ENCODE measurements around the gene ZNF823. TPM values are rescaled to one million over a fixed set of nuclear protein-coding genes. Genes with fewer than 3 reads are reported as not detected.

ZNF823 gene
- total and polyA plus RNA-seq, 2 of the 13 experiments (the other 11 are each of a cell fraction or from before 2014, with no cell fraction given), result 5.7 to 11.7 TPM

- TF ChIP-seq HNRNPH1 (optimal IDR thresholded peaks at IDR 0.05; ENCODE audit: low read depth, low read length) (no peak), STAT5B (CRISPR knock-in tag; IDR thresholded peaks at IDR 0.05) (no peak), NR2F2 (IDR thresholded peaks at IDR 0.05; ENCODE audit: borderline replicate concordance, low read depth) (no peak), CBX1 (IDR thresholded peaks at IDR 0.05; ENCODE audit: low read depth) (peak; percentile 19), ZNF280D (CRISPR knock-in tag; IDR thresholded peaks at IDR 0.05) (0 out of 2 replicates have a peak, but pooled peaks have one; percentile 74), ZNF513 (CRISPR knock-in tag; conservative IDR thresholded peaks at IDR 0.05) (no peak), RFXANK (CRISPR knock-in tag; IDR thresholded peaks at IDR 0.05) (no peak), MAFK (conservative IDR thresholded peaks at IDR 0.05 in 1 of 2, IDR thresholded peaks at IDR 0.05 in 1 of 2; ENCODE audit: low read length in 2 of 2) (no peak), CEBPG (CRISPR knock-in tag; IDR thresholded peaks at IDR 0.05) (no peak), REXO4 (CRISPR knock-in tag; IDR thresholded peaks at IDR 0.05; ENCODE audit: borderline replicate concordance) (no peak), DMTF1 (CRISPR knock-in tag; IDR thresholded peaks at IDR 0.05) (no peak), GABPB1 (CRISPR knock-in tag; IDR thresholded peaks at IDR 0.05) (peak; percentile 75), ZNF207 (IDR thresholded peaks at IDR 0.05; ENCODE audit: borderline replicate concordance) (no peak), PRMT3 (CRISPR knock-in tag; IDR thresholded peaks at IDR 0.05; ENCODE audit: borderline replicate concordance, low read depth) (no peak), CREB1 (IDR thresholded peaks at IDR 0.05) (no peak), CREB1 (CRISPR knock-in tag; IDR thresholded peaks at IDR 0.05) (peak; percentile 52; the same call in 1 of the 2 replicates), GLMP (CRISPR knock-in tag; IDR thresholded peaks at IDR 0.05; ENCODE audit: borderline replicate concordance) (no peak), ATF6 (CRISPR knock-in tag; conservative IDR thresholded peaks at IDR 0.05) (no peak), MTF2 (CRISPR knock-in tag; IDR thresholded peaks at IDR 0.05; ENCODE audit: borderline replicate concordance) (0 out of 2 replicates have a peak, but pooled peaks have one; percentile 77)
These were observed 28.1 kb upstream of the ZNF823 start, which contains the start of gene ZNF441 (continued) for GRCh38 chr19:11766597-11767591.
